Right cardiac atrium (tissue), 5 donors: ENCODE data around the gene HUS1B. TPM values are rescaled to one million over a fixed set of nuclear protein-coding genes. Genes with fewer than 3 reads are reported as not detected.

ENCODE experiments used
- ATAC-seq, 2 donors: fragments of 200-7000 bp; cut with Tn5 transposase; one replicate each; pipeline versions ENCODE4 v1.8.0 to v1.9.1; 2020; ENCODE audit warnings: moderate library complexity in 2 of 2, mild to moderate bottlenecking in 1 of 2
- DNase-seq, 3 donors: peaks; one replicate each; pipeline ENCODE4 v3.0.0-alpha.2; 2020
- H3K27ac ChIP-seq: one replicate; pipeline ENCODE4 v1.5.1; 2013; ENCODE audit warnings: mild to moderate bottlenecking, low read length, control low read depth, moderate library complexity
- H3K27me3 ChIP-seq: one replicate; pipeline ENCODE4 v1.6.1; 2013; ENCODE audit not compliant: control insufficient read depth, insufficient read depth
- H3K4me1 ChIP-seq: one replicate; pipeline ENCODE4 v1.6.1; 2013; ENCODE audit warnings: low read length; ENCODE audit not compliant: control insufficient read depth, insufficient read depth
- H3K4me3 ChIP-seq: one replicate; pipeline ENCODE4 v1.5.1; 2013; ENCODE audit warnings: low read length, control low read depth
- H3K9me3 ChIP-seq: one replicate; pipeline ENCODE4 v1.6.1; 2013; ENCODE audit warnings: low read length; ENCODE audit not compliant: control insufficient read depth
- WGBS: extraction: QIAGEN DNeasy Blood & Tissue Kit; methylation state at CpG from one replicate; pipeline ENCODE4 v1.1.7; 2013; 5-methylcytosine and 5-hydroxymethylcytosine counted together
- intact Hi-C, 4 donors: fragments of 100-400 bp; cut with DNase I; formaldehyde crosslinking; loops; one replicate each; pipeline versions ENCODE4 v1.11.0 to v1.14.0; 2022 to 2023
- polyA plus RNA-seq: library from polyadenylated mRNA; stranded (reverse); fragments of 200-250 nt; gene quantifications from one replicate; pipeline ENCODE4 v1.2.3, GENCODE V29; 2013
- total RNA-seq, 4 donors: library from RNA; stranded (reverse); fragmentation: NEBNext Ultra II Directional; extraction: Animal tissue kit (Norgen Biotek cat#: 25700); gene quantifications; one replicate each; pipeline ENCODE4 v1.2.1, GENCODE V29; 2021
- donor health status: healthy with polysubstance abuse.
- donor health status: DM: no; HTN: yes; CAD: no.
- donor health status: DM: no; HTN: no; CAD: no.
- donor health status: DM: no; HTN: yes; CAD: no; lungs with severe emphysema.
- donor health status: DM: yes; HTN: yes; CAD: no.

HUS1B gene
- total and polyA plus RNA-seq, 5 donors: 0.29 to 0.58 (median 0.31) TPM; not detected in 2

GRCh38 chr6:620166-620565 is 36.7 kb downstream of the HUS1B start:
- Histone ChIP-seq H3K27ac (no peak overlapping the region), H3K27me3 (no peaks in the 10 kb centered on the region), H3K4me3 (no peak overlapping the region), H3K9me3 (no peaks in the 10 kb centered on the region), H3K4me1 (no peaks in the 10 kb centered on the region)
- ATAC-seq: no peak
- DNase-seq: no peak
- intact Hi-C loops: no loop called here
- 96% methylated on average over 11 of the region's 11 CpGs for WGBS

- H3K4me3 ChIP-seq: no peak overlapping the region
- intact Hi-C loops: no loop called here
- no peak for ATAC-seq
Observed at GRCh38 chr6:617456-618100, 39.3 kb downstream of the HUS1B start.

GRCh38 chr6:613981-614380 is 42.9 kb downstream of the HUS1B start:
- Histone ChIP-seq H3K27ac (no peak overlapping the region), H3K27me3 (no peaks in the 10 kb centered on the region), H3K9me3 (no peaks in the 10 kb centered on the region), H3K4me3 (no peak overlapping the region), H3K4me1 (peaks cover 2% of the 10 kb centered on the region)
- intact Hi-C loops: no loop called here
- WGBS: 75% methylated on average over 7 of the region's 7 CpGs
- ATAC-seq (no peak), DNase-seq (no peak)

More at GRCh38 chr6:617456-618100, 39.3 kb downstream of the HUS1B start:
- DNase-seq: no peak
- Histone ChIP-seq H3K4me1 (peaks cover 2% of the 10 kb centered on the region), H3K27ac (no peak overlapping the region), H3K27me3 (no peaks in the 10 kb centered on the region), H3K9me3 (no peaks in the 10 kb centered on the region)
- WGBS: 93% methylated on average over 11 of the region's 11 CpGs

GRCh38 chr6:611928-612327 is 45.0 kb downstream of the HUS1B start:
- 59% methylated on average over 4 of the region's 4 CpGs for WGBS
- no peak for DNase-seq
- Histone ChIP-seq H3K4me1 (peaks cover 2% of the 10 kb centered on the region), H3K9me3 (no peaks in the 10 kb centered on the region), H3K27me3 (no peaks in the 10 kb centered on the region), H3K27ac (no peak overlapping the region), H3K4me3 (no peak overlapping the region)
- intact Hi-C loops: no loop called here
- no peak for ATAC-seq

GRCh38 chr6:610882-611281 is 46.0 kb downstream of the HUS1B start:
- H3K4me3 ChIP-seq: no peak overlapping the region
- H3K4me1 ChIP-seq: peaks cover 2% of the 10 kb centered on the region
- H3K27me3 ChIP-seq: no peaks in the 10 kb centered on the region
- H3K27ac ChIP-seq: no peak overlapping the region
- H3K9me3 ChIP-seq: no peaks in the 10 kb centered on the region
- WGBS: 48% methylated on average over 2 of the region's 2 CpGs
- ATAC-seq (no peak), DNase-seq (no peak)
- intact Hi-C loops: no loop called here

GRCh38 chr6:609905-610304 is 47.0 kb downstream of the HUS1B start:
- Histone ChIP-seq H3K9me3 (no peaks in the 10 kb centered on the region), H3K4me1 (peaks cover 2% of the 10 kb centered on the region), H3K27ac (no peak overlapping the region), H3K27me3 (no peaks in the 10 kb centered on the region), H3K4me3 (no peak overlapping the region)
- intact Hi-C loops: no loop called here
- DNase-seq (no peak), ATAC-seq (no peak)
- WGBS: 97% methylated on average over 4 of the region's 4 CpGs

GRCh38 chr6:606829-607379 is 50.0 kb downstream of the HUS1B start:
- ATAC-seq (no peak), DNase-seq (no peak)
- WGBS: 90% methylated on average over 14 of the region's 14 CpGs
- no peaks in the 10 kb centered on the region for H3K9me3 ChIP-seq
- intact Hi-C loops: no loop called here
- H3K4me1 ChIP-seq: no peaks in the 10 kb centered on the region
- no peak overlapping the region for H3K27ac ChIP-seq
- no peak overlapping the region for H3K4me3 ChIP-seq
- H3K27me3 ChIP-seq: no peaks in the 10 kb centered on the region

Other genes with a start within 250 kb of the HUS1B start
- 10 to 100 TPM; 12.9 to 17.9 (median 14.8) TPM for gene EXOC2, start 36.0 kb upstream of the HUS1B start, total RNA-seq
- gene EXOC2, start 36.0 kb upstream of the HUS1B start, polyA plus RNA-seq: 7.9 TPM